ENCODE data around the gene NHS. TPM values are rescaled to one million over a fixed set of nuclear protein-coding genes. Genes with fewer than 3 reads are reported as not detected.

Gene NHS
- total RNA-seq, 4 donors from 2014 or later = 5.0 to 8.7 (median 6.2) TPM

GRCh38 chrX:17662391-17662790, 287.4 kb downstream of the NHS start:
- no peaks in the 10 kb centered on the region for H3K27me3 ChIP-seq
- TF ChIP-seq EP300 (IDR thresholded peaks at IDR 0.05) = no peak
- TF ChIP-seq POLR2AphosphoS5 (IDR thresholded peaks at IDR 0.05) = no peak
- TF ChIP-seq POLR2A (IDR thresholded peaks at IDR 0.05; ENCODE audit: low read depth) = no peak
- no peak for TF ChIP-seq CTCF (IDR thresholded peaks at IDR 0.05)
- intact Hi-C loops (cut with DNase I) = no loop called here
- H3K4me3 ChIP-seq = no peak overlapping the region
- H3K36me3 ChIP-seq = no peaks in the 10 kb centered on the region
- H3K4me1 ChIP-seq = no peaks in the 10 kb centered on the region
- WGBS = 79% methylated on average over 3 of the region's 3 CpGs
- H3K27ac ChIP-seq (replicated peaks in 1 of 4) = no peak overlapping the region
- DNase-seq (ENCODE audit: extremely low spot score) = no peak
- no peaks in the 10 kb centered on the region for H3K9me3 ChIP-seq

- no peaks in the 10 kb centered on the region for H3K9me3 ChIP-seq
- no peak overlapping the region for H3K4me3 ChIP-seq
- no peaks in the 10 kb centered on the region for H3K4me1 ChIP-seq
- WGBS = 58% methylated on average over 4 of the region's 4 CpGs
- no peak for TF ChIP-seq EP300 (IDR thresholded peaks at IDR 0.05)
- TF ChIP-seq POLR2AphosphoS5 (IDR thresholded peaks at IDR 0.05) = no peak
- TF ChIP-seq POLR2A (IDR thresholded peaks at IDR 0.05; ENCODE audit: low read depth) = no peak
- TF ChIP-seq CTCF (IDR thresholded peaks at IDR 0.05) = no peak
- intact Hi-C loops (cut with DNase I) = no loop called here
- no peak for DNase-seq (ENCODE audit: extremely low spot score)
- H3K27me3 ChIP-seq = no peaks in the 10 kb centered on the region
- H3K27ac ChIP-seq (replicated peaks in 1 of 4) = no peak overlapping the region
- H3K36me3 ChIP-seq = no peaks in the 10 kb centered on the region
These were observed 293.9 kb downstream of the NHS start for GRCh38 chrX:17668929-17669328.

GRCh38 chrX:17669458-17669857, 294.5 kb downstream of the NHS start:
- Histone ChIP-seq H3K9me3 (no peaks in the 10 kb centered on the region), H3K27ac (replicated peaks in 1 of 4) (no peak overlapping the region), H3K27me3 (no peaks in the 10 kb centered on the region), H3K36me3 (no peaks in the 10 kb centered on the region), H3K4me3 (no peak overlapping the region), H3K4me1 (no peaks in the 10 kb centered on the region)
- WGBS = 51% methylated on average over 2 of the region's 2 CpGs
- intact Hi-C loops (cut with DNase I) = no loop called here
- no peak for TF ChIP-seq POLR2A (IDR thresholded peaks at IDR 0.05; ENCODE audit: low read depth)
- TF ChIP-seq POLR2AphosphoS5 (IDR thresholded peaks at IDR 0.05) = no peak
- no peak for TF ChIP-seq CTCF (IDR thresholded peaks at IDR 0.05)
- no peak for TF ChIP-seq EP300 (IDR thresholded peaks at IDR 0.05)
- DNase-seq (ENCODE audit: extremely low spot score) = no peak

- H3K9me3 ChIP-seq = no peaks in the 10 kb centered on the region
- intact Hi-C loops (cut with DNase I) = no loop called here
- no peaks in the 10 kb centered on the region for H3K36me3 ChIP-seq
- DNase-seq (ENCODE audit: extremely low spot score) = no peak
- TF ChIP-seq CTCF (IDR thresholded peaks at IDR 0.05) = no peak
- TF ChIP-seq POLR2A (IDR thresholded peaks at IDR 0.05; ENCODE audit: low read depth) = no peak
- TF ChIP-seq POLR2AphosphoS5 (IDR thresholded peaks at IDR 0.05) = no peak
- no peaks in the 10 kb centered on the region for H3K27me3 ChIP-seq
- no peak overlapping the region for H3K4me3 ChIP-seq
- no peaks in the 10 kb centered on the region for H3K4me1 ChIP-seq
- 86% methylated on average over 1 of the region's 1 CpG for WGBS
- no peak overlapping the region for H3K27ac ChIP-seq (replicated peaks in 1 of 4)
These were observed 294.9 kb downstream of the NHS start for GRCh38 chrX:17669891-17670290.

- H3K9me3 ChIP-seq = no peaks in the 10 kb centered on the region
- H3K27ac ChIP-seq (replicated peaks in 1 of 4) = no peak overlapping the region
- WGBS = 59% methylated on average over 3 of the region's 3 CpGs
- TF ChIP-seq CTCF (IDR thresholded peaks at IDR 0.05) (no peak), POLR2A (IDR thresholded peaks at IDR 0.05; ENCODE audit: low read depth) (no peak)
- H3K27me3 ChIP-seq = no peaks in the 10 kb centered on the region
- no peak for DNase-seq (ENCODE audit: extremely low spot score)
- no peaks in the 10 kb centered on the region for H3K4me1 ChIP-seq
- no peaks in the 10 kb centered on the region for H3K36me3 ChIP-seq
- no peak overlapping the region for H3K4me3 ChIP-seq
- intact Hi-C loops (cut with DNase I) = no loop called here
These were observed 295.9 kb downstream of the NHS start for GRCh38 chrX:17670874-17671273.

Data from esophagus muscularis mucosa (tissue), 4 donors.